Activated T-cell treated with anti-CD3 and anti-CD28 coated beads, Interleukin-2, amount 50 U/mL, for 4 hours (primary cell): ENCODE results near the gene MTFMT. TPM values are rescaled to one million over a fixed set of nuclear protein-coding genes. Genes with fewer than 3 reads are reported as not detected.

Source experiments
- ATAC-seq, 2 donors: fragments of 200-7000 bp; cut with Tn5 transposase; one replicate each; pipeline ENCODE4 v1.10.0; 2021
- DNase-seq: peaks from one replicate; pipeline ENCODE4 v3.0.0-alpha.2; 2020
- H3K27me3 Mint-ChIP-seq: one replicate; pipeline ENCODE4 v1.8.0; 2021; ENCODE audit warnings: low read depth, mixed read lengths
- H3K36me3 Mint-ChIP-seq: one replicate; pipeline ENCODE4 v1.8.0; 2022; ENCODE audit warnings: mixed read lengths; ENCODE audit not compliant: insufficient read depth
- H3K4me1 Mint-ChIP-seq: one replicate; pipeline ENCODE4 v1.8.0; 2021; ENCODE audit warnings: low read depth, mixed read lengths
- H3K4me3 Mint-ChIP-seq: one replicate; pipeline ENCODE4 v1.8.0; 2021; ENCODE audit warnings: mild to moderate bottlenecking, moderate library complexity, mixed read lengths
- H3K9me3 Mint-ChIP-seq: one replicate; pipeline ENCODE4 v1.8.0; 2021; ENCODE audit warnings: mixed read lengths
- total RNA-seq, 3 donors: library from RNA; stranded (reverse); gene quantifications; one replicate each; pipeline ENCODE4 v1.2.1, GENCODE V29; 2021

MTFMT gene
- total RNA-seq, 3 donors from 2014 or later: 12.6 to 25.2 (median 16.4) TPM

DNA sequence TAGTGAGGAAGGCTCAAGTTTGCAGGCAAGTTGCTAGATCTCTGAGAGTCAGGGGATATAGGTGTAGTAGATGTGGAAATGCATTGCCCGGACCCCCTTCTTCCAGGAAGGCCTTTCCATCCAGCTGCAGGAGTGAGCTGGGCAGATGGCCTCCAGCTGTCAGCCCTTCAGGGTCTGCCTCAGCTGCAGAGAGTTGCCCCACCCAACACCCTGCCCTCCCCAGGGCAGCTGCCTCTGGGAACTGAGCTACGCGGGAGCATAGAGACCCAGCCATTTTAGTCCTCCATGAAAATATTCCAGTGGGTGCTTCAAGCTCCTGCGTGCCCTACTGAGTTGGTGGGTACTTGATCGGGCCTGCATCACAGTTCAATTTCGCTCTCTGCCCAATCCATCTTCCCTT lies 69.3 kb downstream of the MTFMT start:
- DNase-seq: no peak
- H3K4me1 Mint-ChIP-seq: no peaks in the 10 kb centered on the region
- H3K4me3 Mint-ChIP-seq: no peak overlapping the region
- H3K9me3 Mint-ChIP-seq: no peaks in the 10 kb centered on the region
- H3K27me3 Mint-ChIP-seq: no peaks in the 10 kb centered on the region
- ATAC-seq: no peak
- H3K36me3 Mint-ChIP-seq: peaks cover 57% of the 10 kb centered on the region

DNA sequence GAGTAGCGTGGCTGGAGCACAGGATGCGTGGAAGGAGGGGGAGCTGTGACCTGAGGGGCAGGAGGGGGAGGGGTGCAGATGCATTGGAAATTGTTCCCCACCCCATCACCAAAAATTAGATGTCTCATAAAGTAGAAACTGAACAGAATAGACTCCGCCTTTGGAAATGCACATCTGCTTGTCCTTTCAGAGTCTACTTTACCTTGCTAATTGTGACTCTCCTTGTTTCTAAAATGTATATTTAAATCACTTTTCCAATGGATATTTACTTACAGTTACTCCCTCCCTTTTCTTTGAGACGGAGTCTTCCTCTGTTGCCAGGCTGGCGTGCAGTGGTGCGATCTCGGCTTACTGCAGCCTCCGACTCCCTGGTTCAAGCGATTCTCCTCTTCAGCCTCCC lies 70.3 kb downstream of the MTFMT start:
- ATAC-seq (no peak), DNase-seq (no peak)
- Mint-ChIP-seq H3K4me3 (no peak overlapping the region), H3K9me3 (no peaks in the 10 kb centered on the region), H3K4me1 (no peaks in the 10 kb centered on the region), H3K27me3 (no peaks in the 10 kb centered on the region), H3K36me3 (peaks cover 48% of the 10 kb centered on the region)

DNA sequence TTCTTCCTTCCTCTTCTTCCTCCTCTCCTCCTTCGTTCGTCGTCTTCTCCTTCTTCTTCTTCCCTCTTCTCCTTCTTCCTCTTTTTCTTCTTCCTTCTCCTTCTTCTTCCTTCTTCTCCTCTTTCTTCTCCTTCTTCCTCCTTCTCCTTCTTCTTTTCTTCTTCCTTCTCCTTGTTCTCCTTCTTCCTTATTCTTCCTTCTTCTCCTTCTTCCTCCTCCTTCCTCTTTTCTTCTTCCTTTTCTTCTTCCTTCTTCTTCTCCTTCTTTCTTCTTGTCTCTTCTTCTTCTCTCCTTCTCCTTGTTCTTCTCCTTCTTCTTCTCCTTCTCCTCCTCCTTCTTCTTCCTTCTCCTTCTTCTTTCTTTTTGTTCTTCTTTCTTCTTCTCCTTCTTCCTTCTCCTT lies 75.0 kb downstream of the MTFMT start:
- DNase-seq: no peak
- H3K9me3 Mint-ChIP-seq: no peaks in the 10 kb centered on the region
- ATAC-seq: no peak
- H3K36me3 Mint-ChIP-seq: peaks cover 15% of the 10 kb centered on the region
- H3K4me3 Mint-ChIP-seq: no peak overlapping the region
- H3K4me1 Mint-ChIP-seq: peaks cover 4% of the 10 kb centered on the region
- no peaks in the 10 kb centered on the region for H3K27me3 Mint-ChIP-seq

DNA sequence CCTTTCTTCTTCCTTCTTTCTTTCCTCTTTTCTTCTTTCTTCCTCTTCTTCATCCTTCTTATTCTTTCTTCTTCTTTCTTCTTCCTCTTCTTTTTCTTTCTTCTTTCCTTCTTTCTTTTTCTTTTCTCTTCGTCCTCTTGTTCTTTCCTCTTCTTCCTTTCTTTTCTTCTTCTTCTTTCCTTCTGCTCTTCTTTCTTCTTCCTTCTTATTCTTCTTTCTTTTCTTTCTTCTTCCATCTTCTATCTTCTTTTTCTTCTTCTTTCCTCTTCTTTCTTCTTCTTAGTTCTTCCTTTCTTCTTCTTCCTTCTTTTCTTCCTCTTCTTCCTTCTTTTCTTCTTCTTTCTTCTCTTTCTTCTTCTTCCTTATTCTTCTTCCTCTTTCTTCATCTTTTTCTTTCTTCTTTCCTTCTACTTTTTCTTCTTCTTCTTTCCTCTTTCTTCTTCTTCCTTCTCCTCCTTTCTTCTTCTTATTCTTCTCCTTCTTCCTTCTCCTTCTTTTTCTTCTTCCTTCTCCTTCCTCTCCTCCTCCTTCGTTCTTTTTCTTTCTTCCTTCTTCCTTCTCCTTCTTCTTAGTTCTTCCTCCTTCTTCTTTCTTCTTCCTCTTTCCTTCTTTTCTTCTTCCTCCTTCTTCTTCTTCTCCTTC lies 77.5 kb downstream of the MTFMT start:
- no peaks in the 10 kb centered on the region for H3K9me3 Mint-ChIP-seq
- H3K4me1 Mint-ChIP-seq: peaks cover 4% of the 10 kb centered on the region
- no peaks in the 10 kb centered on the region for H3K27me3 Mint-ChIP-seq
- no peak for DNase-seq
- H3K36me3 Mint-ChIP-seq: peaks cover 4% of the 10 kb centered on the region
- ATAC-seq: no peak
- H3K4me3 Mint-ChIP-seq: no peak overlapping the region

Other genes with a start within 250 kb of the MTFMT start
- gene PIF1, start 204.0 kb downstream of the MTFMT start, total RNA-seq: 1 to 10 TPM; 1.5 to 2.2 (median 1.6) TPM
- 10 to 100 TPM in 2 of 3 donors, 1 to 10 TPM in 1; 9.3 to 14.2 (median 13.0) TPM for gene PLEKHO2, start 187.7 kb downstream of the MTFMT start, total RNA-seq
- gene ANKDD1A, start 117.7 kb downstream of the MTFMT start, total RNA-seq: 1 to 10 TPM in 2 of 3 donors, under 1 TPM in 1; 0.63 to 2.4 (median 1.4) TPM
- gene SPG21, start 39.7 kb downstream of the MTFMT start, total RNA-seq: 10 to 100 TPM; 69.8 to 80.9 (median 72.7) TPM
- gene SLC51B, start 15.7 kb upstream of the MTFMT start, total RNA-seq: not detected
- not detected for gene RASL12, start 38.4 kb upstream of the MTFMT start, total RNA-seq
- gene KBTBD13, start 47.1 kb upstream of the MTFMT start, total RNA-seq: not detected
- gene UBAP1L, start 85.6 kb upstream of the MTFMT start, total RNA-seq: 1 to 10 TPM; 5.2 to 6.1 (median 5.9) TPM
- gene PDCD7, start 104.2 kb upstream of the MTFMT start, total RNA-seq: 10 to 100 TPM; 35.0 to 38.7 (median 36.1) TPM
- 10 to 100 TPM; 56.2 to 62.4 (median 58.0) TPM for gene CLPX, start 155.7 kb upstream of the MTFMT start, total RNA-seq
- under 1 TPM; 0.08 to 0.13 (median 0.08) TPM for gene CILP, start 181.8 kb upstream of the MTFMT start, total RNA-seq